ENCODE measurements around the gene USP6NL. TPM values are rescaled to one million over a fixed set of nuclear protein-coding genes. Genes with fewer than 3 reads are reported as not detected.

USP6NL gene
- total and polyA plus RNA-seq, 7 donors: 1.8 to 5.4 (median 2.9) TPM

DNA sequence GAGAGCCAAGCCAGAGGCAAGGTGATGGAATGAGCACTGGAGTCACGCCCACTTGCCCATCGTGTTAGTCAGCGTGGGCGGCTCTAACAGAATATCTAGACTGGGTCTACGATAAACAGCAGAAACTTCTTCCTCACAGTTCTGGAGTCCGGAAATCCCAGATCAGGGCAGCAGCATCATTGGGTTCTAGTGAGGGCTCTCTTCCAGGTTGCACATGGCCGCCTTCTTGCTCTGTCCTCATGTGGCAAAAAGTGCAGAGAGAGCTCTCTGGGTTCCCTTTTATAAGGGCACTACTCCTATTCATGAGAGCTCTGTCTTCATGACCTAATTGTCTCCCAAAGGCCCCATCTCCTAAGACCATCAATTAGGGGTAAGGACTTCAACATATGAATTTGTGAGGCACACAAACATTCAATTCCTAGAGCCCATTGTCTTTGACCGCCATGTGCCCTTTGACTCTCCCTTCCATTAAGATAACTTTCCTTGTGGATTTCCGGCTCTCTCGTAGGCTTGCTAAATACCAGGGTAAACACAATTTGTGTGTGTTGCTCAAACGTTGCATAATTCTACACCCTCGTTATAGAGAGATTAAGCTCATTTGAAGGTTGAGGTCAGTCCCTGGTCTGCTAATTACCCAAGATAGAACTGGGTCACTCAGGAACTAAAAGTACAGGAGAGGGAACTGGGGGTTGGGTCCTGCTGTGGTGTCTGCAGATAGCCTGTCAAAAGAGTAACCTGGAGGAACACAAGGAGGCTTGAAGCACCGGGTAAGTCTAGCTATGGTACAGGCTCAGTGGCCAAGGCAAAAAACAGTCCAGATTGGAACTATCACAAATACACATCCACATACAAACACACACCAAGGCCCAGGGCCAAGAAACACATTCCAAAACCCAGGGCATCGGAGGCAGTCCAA, 28.7 kb upstream of the USP6NL start:
- Histone ChIP-seq H3K36me3 (ENCODE audit: insufficient read depth in 1 of 2, low read depth in 1 of 2) (no peaks in the 10 kb centered on the region), H3K27ac (no peak overlapping the region), H3K4me3 (no peak overlapping the region), H3K4me1 (no peaks in the 10 kb centered on the region), H3K9me3 (no peaks in the 10 kb centered on the region), H3K27me3 (ENCODE audit: insufficient read depth in 3 of 3, low read length in 2 of 3) (peaks cover 0 to 2% (median 0%) of the 10 kb centered on the region in 3 donors)
- 81 to 83% (median 82%) methylated on average over 14 of the region's 14 CpGs for WGBS, 3 donors
- no peak for DNase-seq
- no peak for ATAC-seq
- intact Hi-C loops (cut with DNase I): no loop called here
- TF ChIP-seq, protein P1, sequence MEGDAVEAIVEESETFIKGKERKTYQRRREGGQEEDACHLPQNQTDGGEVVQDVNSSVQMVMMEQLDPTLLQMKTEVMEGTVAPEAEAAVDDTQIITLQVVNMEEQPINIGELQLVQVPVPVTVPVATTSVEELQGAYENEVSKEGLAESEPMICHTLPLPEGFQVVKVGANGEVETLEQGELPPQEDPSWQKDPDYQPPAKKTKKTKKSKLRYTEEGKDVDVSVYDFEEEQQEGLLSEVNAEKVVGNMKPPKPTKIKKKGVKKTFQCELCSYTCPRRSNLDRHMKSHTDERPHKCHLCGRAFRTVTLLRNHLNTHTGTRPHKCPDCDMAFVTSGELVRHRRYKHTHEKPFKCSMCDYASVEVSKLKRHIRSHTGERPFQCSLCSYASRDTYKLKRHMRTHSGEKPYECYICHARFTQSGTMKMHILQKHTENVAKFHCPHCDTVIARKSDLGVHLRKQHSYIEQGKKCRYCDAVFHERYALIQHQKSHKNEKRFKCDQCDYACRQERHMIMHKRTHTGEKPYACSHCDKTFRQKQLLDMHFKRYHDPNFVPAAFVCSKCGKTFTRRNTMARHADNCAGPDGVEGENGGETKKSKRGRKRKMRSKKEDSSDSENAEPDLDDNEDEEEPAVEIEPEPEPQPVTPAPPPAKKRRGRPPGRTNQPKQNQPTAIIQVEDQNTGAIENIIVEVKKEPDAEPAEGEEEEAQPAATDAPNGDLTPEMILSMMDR (IDR thresholded peaks at IDR 0.05): no peak

DNA sequence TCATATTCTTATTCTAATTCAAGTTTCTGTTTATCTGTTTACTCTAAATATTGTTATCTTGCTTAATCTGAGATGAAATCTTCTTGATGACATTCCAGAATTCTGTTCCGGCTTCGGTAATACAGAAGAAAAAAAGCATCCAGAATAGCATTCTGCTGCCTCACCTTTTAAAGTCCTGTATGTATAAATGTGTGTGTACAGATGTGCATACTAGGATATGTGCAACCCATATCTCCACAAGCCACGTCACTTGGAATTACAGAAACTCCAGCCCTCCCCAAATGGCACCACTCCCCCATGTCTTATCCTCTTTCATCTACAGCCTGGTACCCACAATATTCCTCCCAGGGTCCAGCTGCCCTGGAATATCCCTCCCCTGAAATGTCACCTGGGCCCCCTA, 27.9 kb upstream of the USP6NL start:
- Histone ChIP-seq H3K27ac (no peak overlapping the region), H3K9me3 (no peaks in the 10 kb centered on the region), H3K36me3 (ENCODE audit: insufficient read depth in 1 of 2, low read depth in 1 of 2) (no peaks in the 10 kb centered on the region), H3K27me3 (ENCODE audit: insufficient read depth in 3 of 3, low read length in 2 of 3) (peaks cover 0 to 2% (median 0%) of the 10 kb centered on the region in 3 donors), H3K4me1 (no peaks in the 10 kb centered on the region), H3K4me3 (no peak overlapping the region)
- no peak for ATAC-seq
- WGBS, 3 donors: 74 to 79% (median 76%) methylated on average over 3 of the region's 3 CpGs
- TF ChIP-seq, protein P1 (IDR thresholded peaks at IDR 0.05): no peak
- intact Hi-C loops (cut with DNase I): no loop called here
- DNase-seq: no peak

DNA sequence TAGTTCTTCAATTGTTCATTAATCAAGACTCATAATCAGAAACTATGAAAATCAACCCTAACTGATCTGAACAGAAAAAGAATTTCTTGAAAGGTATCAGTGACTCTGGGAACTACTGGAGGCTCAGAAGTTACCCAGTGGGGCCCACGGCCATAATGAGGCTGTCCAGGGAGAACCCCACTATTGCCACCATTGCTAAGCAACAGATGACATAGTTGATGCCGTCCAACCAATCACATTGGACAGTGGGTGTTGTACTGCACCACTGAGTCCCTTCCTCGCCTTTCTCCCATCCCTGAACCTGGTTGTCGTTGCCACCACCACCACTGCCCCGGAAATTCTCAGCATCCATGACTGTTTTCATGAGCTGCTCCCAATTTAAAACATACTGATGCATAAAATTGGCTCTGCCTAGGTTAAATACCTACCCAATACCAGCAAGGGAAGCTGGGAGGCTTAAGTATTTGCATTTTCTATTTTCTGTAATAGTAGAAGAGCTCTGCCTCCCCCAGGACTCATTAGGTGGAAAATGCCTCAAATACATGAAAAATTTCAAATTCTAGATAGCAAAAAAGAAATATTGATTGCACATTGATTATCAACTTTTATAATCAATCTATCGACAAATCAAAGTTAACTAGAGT, 26.7 kb upstream of the USP6NL start:
- Histone ChIP-seq H3K9me3 (no peaks in the 10 kb centered on the region), H3K36me3 (ENCODE audit: insufficient read depth in 1 of 2, low read depth in 1 of 2) (no peaks in the 10 kb centered on the region), H3K4me1 (no peaks in the 10 kb centered on the region), H3K4me3 (no peak overlapping the region), H3K27me3 (ENCODE audit: insufficient read depth in 3 of 3, low read length in 2 of 3) (peaks cover 0 to 2% (median 0%) of the 10 kb centered on the region in 3 donors), H3K27ac (no peak overlapping the region)
- intact Hi-C loops (cut with DNase I): no loop called here
- ATAC-seq: no peak
- WGBS, 3 donors: 88 to 93% (median 90%) methylated on average over 6 of the region's 6 CpGs
- no peak for DNase-seq
- TF ChIP-seq, protein P1 (IDR thresholded peaks at IDR 0.05): no peak

DNA sequence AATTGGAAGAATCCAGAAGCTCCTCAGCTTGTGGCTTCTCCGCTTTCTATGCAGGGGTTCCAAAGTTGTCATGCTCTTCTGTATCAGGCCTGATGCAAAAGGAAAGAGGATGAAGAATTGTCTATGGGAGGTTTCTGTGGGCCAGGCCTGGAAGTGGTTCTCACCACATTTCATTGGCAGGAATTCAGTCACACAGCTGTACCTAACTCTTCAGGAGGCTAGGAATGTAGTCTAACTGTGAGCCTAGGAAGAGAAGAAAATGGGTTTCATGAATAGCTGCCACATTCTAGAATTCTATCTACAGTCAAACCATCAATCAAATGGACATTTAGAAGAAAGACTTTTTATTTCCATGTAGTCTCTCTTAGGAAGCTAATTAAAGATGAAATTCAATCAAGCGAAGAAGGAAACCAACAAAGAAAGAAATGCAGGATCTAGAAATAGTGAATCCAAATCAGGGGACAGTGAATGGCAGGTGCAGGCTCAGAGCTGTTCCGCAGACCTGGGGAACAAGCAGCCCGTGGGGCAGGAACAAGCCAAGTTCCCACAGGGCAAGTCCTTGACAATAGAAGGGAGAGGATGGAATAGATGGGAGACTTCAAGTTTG, 25.4 kb upstream of the USP6NL start:
- intact Hi-C loops (cut with DNase I): no loop called here
- ATAC-seq: no peak
- no peaks in the 10 kb centered on the region for H3K27me3 ChIP-seq (ENCODE audit: insufficient read depth in 3 of 3, low read length in 2 of 3)

More for the DNA sequence above, 25.4 kb upstream of the USP6NL start:
- no peaks in the 10 kb centered on the region for H3K9me3 ChIP-seq
- DNase-seq: no peak
- H3K27ac ChIP-seq: no peak overlapping the region
- no peaks in the 10 kb centered on the region for H3K36me3 ChIP-seq (ENCODE audit: insufficient read depth in 1 of 2, low read depth in 1 of 2)
- H3K4me1 ChIP-seq: no peaks in the 10 kb centered on the region
- TF ChIP-seq, protein P1 (IDR thresholded peaks at IDR 0.05): no peak
- no peak overlapping the region for H3K4me3 ChIP-seq
- 85 to 89% (median 88%) methylated on average over 4 of the region's 4 CpGs for WGBS, 3 donors

Measured in psoas muscle (tissue), 8 donors.